HAP-1 (cell line): ENCODE data around the gene DDX19B.
"Not testable (repeated sequence)": the region's sequence is repeated elsewhere in the genome, so short reads cannot be mapped to it uniquely, and the experiment has no call there.

Source experiments
- DNase-seq, 2 experiments: peaks; one replicate each; pipeline ENCODE4 v3.0.0-alpha.2; 2016 to 2020; ENCODE audit warnings: low spot score in 2 of 2
- H3K27me3 ChIP-seq: fragments of 250-450 bp; sonication (Bioruptor Pico); 2 replicates; pipeline ENCODE4 v1.5.1; 2020; ENCODE audit warnings: low read depth, mild to moderate bottlenecking, moderate library complexity
- H3K36me3 ChIP-seq: fragments of 250-450 bp; sonication (Bioruptor Pico); replicated peaks from 2 replicates; pipeline ENCODE4 v1.5.1; 2020; ENCODE audit warnings: mild to moderate bottlenecking
- H3K4me1 ChIP-seq: fragments of 250-450 bp; sonication (Bioruptor Pico); 2 replicates; pipeline ENCODE4 v1.5.1; 2020; ENCODE audit warnings: mild to moderate bottlenecking
- H3K4me3 ChIP-seq: fragments of 250-450 bp; sonication (Bioruptor Pico); 2 replicates; pipeline ENCODE4 v1.5.1; 2020; ENCODE audit warnings: mild to moderate bottlenecking, moderate library complexity
- H3K9me3 ChIP-seq: fragments of 250-450 bp; sonication (Bioruptor Pico); 2 replicates; pipeline ENCODE4 v1.5.1; 2020; ENCODE audit warnings: mild to moderate bottlenecking, moderate library complexity
- in situ Hi-C: fragments of 300-500 bp; cut with MboI; formaldehyde crosslinking; loops from 3 replicates; pipeline ENCODE4 v1.14.3; 2020; ENCODE audit warnings: low sequenced_read_pairs, inconsistent platforms, mixed read lengths

The DDX19B gene

GRCh38 chr16:70298988-70299938 is at the start of gene DDX19B:
Gene DDX19B (plus strand): TSS chr16:70299186. CDS start chr16:70299298, 112 bp downstream.
- H3K9me3 ChIP-seq: peaks cover 6% of the 10 kb centered on the region
- H3K27me3 ChIP-seq: no peaks in the 10 kb centered on the region
- no peak within 1 kb of the TSS for H3K4me3 ChIP-seq
- DNase-seq: no peak
- in situ Hi-C loops: no loop called here
- H3K4me1 ChIP-seq: no peaks in the 10 kb centered on the region
- no peaks in the 10 kb centered on the region for H3K36me3 ChIP-seq

GRCh38 chr16:70249697-70250096 is 49.3 kb upstream of the DDX19B start:
- Histone ChIP-seq H3K36me3 (peaks cover 32% of the 10 kb centered on the region), H3K4me3 (peak overlapping the region; percentile 51)
- H3K9me3 ChIP-seq, H3K4me1 ChIP-seq, DNase-seq, in situ Hi-C loops, H3K27me3 ChIP-seq: not testable (repeated sequence)

GRCh38 chr16:70250748-70251628 is 48.0 kb upstream of the DDX19B start:
- H3K9me3 ChIP-seq: no peaks in the 10 kb centered on the region
- peaks cover 4% of the 10 kb centered on the region; the same call in 1 of the 2 replicates for H3K4me1 ChIP-seq
- DNase-seq: peak; percentile 17 to 57
- H3K36me3 ChIP-seq: peaks cover 45% of the 10 kb centered on the region
- H3K4me3 ChIP-seq: peak overlapping the region; percentile 51
- H3K27me3 ChIP-seq: no peaks in the 10 kb centered on the region
- in situ Hi-C loops: no loop called here

GRCh38 chr16:70251629-70252354 is 47.2 kb upstream of the DDX19B start, which contains the start of gene EXOSC6:
Gene EXOSC6 (minus strand): TSS chr16:70251940. CDS start chr16:70251900, 40 bp downstream.
- in situ Hi-C loops: no loop called here
- H3K4me3 ChIP-seq: peak within 1 kb of the TSS; percentile 66
- peak; percentile 89 to 95 for DNase-seq
- no peaks in the 10 kb centered on the region for H3K9me3 ChIP-seq
- H3K4me1 ChIP-seq: peaks cover 4% of the 10 kb centered on the region; the same call in 1 of the 2 replicates
- H3K27me3 ChIP-seq: no peaks in the 10 kb centered on the region
- peaks cover 53% of the 10 kb centered on the region for H3K36me3 ChIP-seq

- Histone ChIP-seq H3K36me3 (peaks cover 60% of the 10 kb centered on the region), H3K27me3 (no peaks in the 10 kb centered on the region), H3K4me3 (peak overlapping the region; percentile 66), H3K9me3 (no peaks in the 10 kb centered on the region), H3K4me1 (peaks cover 4% of the 10 kb centered on the region; the same call in 1 of the 2 replicates)
- peak in 1 of 2 experiments; percentile 66 for DNase-seq
- in situ Hi-C loops: no loop called here
Measured at GRCh38 chr16:70252355-70252988, 46.5 kb upstream of the DDX19B start.

- in situ Hi-C loops: no loop called here
- H3K9me3 ChIP-seq: no peaks in the 10 kb centered on the region
- no peak overlapping the region for H3K4me3 ChIP-seq
- H3K36me3 ChIP-seq: peaks cover 70% of the 10 kb centered on the region
- H3K27me3 ChIP-seq: no peaks in the 10 kb centered on the region
- peaks cover 4% of the 10 kb centered on the region; the same call in 1 of the 2 replicates for H3K4me1 ChIP-seq
- DNase-seq: peak in 1 of 2 experiments; percentile 74
Measured at GRCh38 chr16:70253291-70254106, 45.5 kb upstream of the DDX19B start.

GRCh38 chr16:70254180-70254964 is 44.6 kb upstream of the DDX19B start:
- Histone ChIP-seq H3K4me3 (no peak overlapping the region), H3K36me3 (peaks cover 78% of the 10 kb centered on the region)

GRCh38 chr16:70254965-70255286 is 44.1 kb upstream of the DDX19B start:
- Histone ChIP-seq H3K27me3 (no peaks in the 10 kb centered on the region), H3K4me3 (no peak overlapping the region), H3K4me1 (no peaks in the 10 kb centered on the region), H3K36me3 (peaks cover 80% of the 10 kb centered on the region), H3K9me3 (no peaks in the 10 kb centered on the region)
- in situ Hi-C loops: no loop called here
- DNase-seq: no peak

More at GRCh38 chr16:70254180-70254964, 44.6 kb upstream of the DDX19B start:
- Histone ChIP-seq H3K4me1 (peaks cover 2% of the 10 kb centered on the region; the same call in 1 of the 2 replicates), H3K9me3 (no peaks in the 10 kb centered on the region), H3K27me3 (no peaks in the 10 kb centered on the region)
- in situ Hi-C loops: no loop called here
- no peak for DNase-seq

- Histone ChIP-seq H3K27me3 (no peaks in the 10 kb centered on the region), H3K4me3 (no peak overlapping the region), H3K4me1 (no peaks in the 10 kb centered on the region), H3K36me3 (peaks cover 86% of the 10 kb centered on the region), H3K9me3 (no peaks in the 10 kb centered on the region)
- in situ Hi-C loops: no loop called here
- no peak for DNase-seq
Measured at GRCh38 chr16:70255574-70255973, 43.4 kb upstream of the DDX19B start.

- in situ Hi-C loops: no loop called here
- Histone ChIP-seq H3K9me3 (no peaks in the 10 kb centered on the region), H3K4me3 (no peak overlapping the region), H3K36me3 (peaks cover 100% of the 10 kb centered on the region), H3K4me1 (no peaks in the 10 kb centered on the region), H3K27me3 (no peaks in the 10 kb centered on the region)
- no peak for DNase-seq
Measured at GRCh38 chr16:70257391-70257790, 41.6 kb upstream of the DDX19B start.

- peaks cover 100% of the 10 kb centered on the region for H3K36me3 ChIP-seq
- no peaks in the 10 kb centered on the region for H3K9me3 ChIP-seq
- in situ Hi-C loops: no loop called here
- H3K27me3 ChIP-seq: no peaks in the 10 kb centered on the region
- no peaks in the 10 kb centered on the region for H3K4me1 ChIP-seq
- H3K4me3 ChIP-seq: no peak overlapping the region
- no peak for DNase-seq
Measured at GRCh38 chr16:70258065-70258464, 40.9 kb upstream of the DDX19B start.

GRCh38 chr16:70258946-70259345 is 40.0 kb upstream of the DDX19B start:
- H3K9me3 ChIP-seq: no peaks in the 10 kb centered on the region
- no peaks in the 10 kb centered on the region for H3K4me1 ChIP-seq
- H3K4me3 ChIP-seq: no peak overlapping the region
- no peaks in the 10 kb centered on the region for H3K27me3 ChIP-seq
- DNase-seq: no peak
- H3K36me3 ChIP-seq: peaks cover 100% of the 10 kb centered on the region
- in situ Hi-C loops: no loop called here
